HepG2 (cell line): ENCODE results near the gene ADARB2. TPM values are rescaled to one million over a fixed set of nuclear protein-coding genes. Genes with fewer than 3 reads are reported as not detected.

Source experiments
- ATAC-seq: fragments of 200-7000 bp; cut with Tn5 transposase; 3 replicates; pipeline ENCODE4 v1.9.1; 2020; ENCODE audit warnings: mild to moderate bottlenecking, moderate library complexity
- BruUV-seq: library from RNA; stranded (reverse); fragments of 400-500 nt; replicated peaks from 2 replicates; lab custom pipeline; 2021; lab: Mats Ljungman, UMichigan
- CTCF ChIA-PET: fragments of 300-600 bp; formaldehyde crosslinking; extraction: SDS; loops from one replicate; lab custom pipeline; 2021; ENCODE audit warnings: low total read pairs, inconsistent platforms, low intra/inter-chr PET ratio; lab: Yijun Ruan, JAX
- POLR2A ChIA-PET: fragments of 350-600 bp; sonication (Branson Sonifier 250); formaldehyde crosslinking; loops from one replicate; lab custom pipeline; 2020; ENCODE audit warnings: antibody characterized with exemption, inconsistent platforms; lab: Yijun Ruan, JAX
- DNase-seq: peaks from one replicate; pipeline ENCODE4 v3.0.0-alpha.2; 2015; ENCODE audit warnings: low spot score
- FAIRE-seq: peaks from 3 replicates; lab custom pipeline; 2011; peaks lifted over from hg19 to GRCh38; lab: Jason Lieb, UNC
- H2AFZ ChIP-seq: one replicate; pipeline ENCODE4 v1.6.1; 2011; ENCODE audit warnings: low read length, inconsistent platforms
- H3K27ac ChIP-seq: fragments of 300-600 bp; 3 replicates; pipeline ENCODE4 v1.8.0; 2011; ENCODE audit warnings: mixed run types, mild to moderate bottlenecking, mixed read lengths, low read length, inconsistent platforms; ENCODE audit not compliant: insufficient read depth; ENCODE audit errors: extremely low read length
- H3K27me3 ChIP-seq, 2 experiments: fragments of 200-600 bp in 1 of 2; 2 replicates in 1 of 2; 3 replicates in 1 of 2; pipeline versions ENCODE4 v1.6.0 to v1.8.0; 2011; ENCODE audit warnings: low read length in 2 of 2, mild to moderate bottlenecking in 2 of 2, moderate library complexity in 2 of 2, inconsistent platforms in 1 of 2; ENCODE audit not compliant: insufficient read depth in 2 of 2, control insufficient read depth in 1 of 2
- H3K36me3 ChIP-seq, 2 experiments: fragments of 200-600 bp in 1 of 2; replicated peaks in 1 of 2; 2 replicates in 1 of 2; 3 replicates in 1 of 2; pipeline versions ENCODE4 v1.5.1 to v1.8.0; 2011; ENCODE audit warnings: low read length in 2 of 2, inconsistent platforms in 1 of 2; ENCODE audit not compliant: insufficient read depth in 2 of 2, control insufficient read depth in 1 of 2
- H3K4me1 ChIP-seq: 2 replicates; pipeline ENCODE4 v1.5.1; 2012; ENCODE audit warnings: low read length, inconsistent platforms; ENCODE audit not compliant: insufficient read depth
- H3K4me2 ChIP-seq: 2 replicates; pipeline ENCODE4 v1.6.0; 2011; ENCODE audit warnings: low read depth, low read length, inconsistent platforms
- H3K4me3 ChIP-seq, 3 experiments: fragments of 200-600 bp in 1 of 3; sonication (generic), shearing (Covaris generic) in 1 of 3; replicated peaks in 1 of 3; 2 replicates each; pipeline ENCODE4 v1.5.1; 2011 to 2016; ENCODE audit warnings: low read length in 3 of 3, inconsistent platforms in 2 of 3, low read depth in 2 of 3, mild to moderate bottlenecking in 2 of 3, control low read depth in 1 of 3, mixed read lengths in 1 of 3; ENCODE audit not compliant: insufficient read depth in 1 of 3
- H3K79me2 ChIP-seq: one replicate; pipeline ENCODE4 v1.6.1; 2011; ENCODE audit warnings: low read length, inconsistent platforms; ENCODE audit not compliant: insufficient read depth
- H3K9ac ChIP-seq: 2 replicates; pipeline ENCODE4 v1.6.0; 2011; ENCODE audit warnings: mild to moderate bottlenecking, low read depth, low read length, inconsistent platforms; ENCODE audit not compliant: insufficient read depth
- H3K9me3 ChIP-seq: 2 replicates; pipeline ENCODE4 v1.5.1; 2012; ENCODE audit warnings: mild to moderate bottlenecking, low read length
- H4K20me1 ChIP-seq: 2 replicates; pipeline ENCODE4 v1.6.0; 2011; ENCODE audit warnings: inconsistent platforms, mild to moderate bottlenecking, low read length, moderate library complexity; ENCODE audit not compliant: insufficient read depth
- GABPB1 ChIP-seq: IDR thresholded peaks from 2 replicates; pipeline ENCODE4 v1.6.1; 2016; ENCODE audit warnings: mild to moderate bottlenecking, missing genetic modification reagents, moderate library complexity, missing compliant biosample characterization
- HOXA3 ChIP-seq: sonication (generic); formaldehyde crosslinking; IDR thresholded peaks from 2 replicates; pipeline ENCODE4 v1.5.0; 2020; ENCODE audit warnings: missing genetic modification reagents
- TRIM24 ChIP-seq: sonication (generic); formaldehyde crosslinking; IDR thresholded peaks from 2 replicates; pipeline ENCODE4 v1.8.0; 2022; ENCODE audit warnings: mild to moderate bottlenecking, missing genetic modification reagents
- ZBTB8A ChIP-seq: sonication (generic); formaldehyde crosslinking; IDR thresholded peaks from 2 replicates; pipeline ENCODE4 v1.4.0; 2020; ENCODE audit warnings: mild to moderate bottlenecking, low read depth, missing genetic modification reagents, borderline replicate concordance
- ZNF781 ChIP-seq: sonication (generic); formaldehyde crosslinking; IDR thresholded peaks from 2 replicates; pipeline ENCODE4 v1.5.1; 2020; ENCODE audit warnings: borderline replicate concordance, mild to moderate bottlenecking, missing genetic modification reagents; ENCODE audit errors: not compliant biosample characterization
- WGBS: methylation state at CpG from one replicate; pipeline ENCODE4 v1.1.6; 2017; ENCODE audit warnings: low lambda C conversion rate; 5-methylcytosine and 5-hydroxymethylcytosine counted together
- in situ Hi-C: cut with HindIII; loops from 2 replicates; pipeline ENCODE4 v1.10.0; 2017; ENCODE audit warnings: low pct_unique_long_range_greater_than_20kb; ENCODE audit not compliant: extremely low pct_ligation_motif_present
- intact Hi-C: fragments of 100-400 bp; cut with micrococcal nuclease; formaldehyde crosslinking; loops from one replicate; pipeline ENCODE4 v1.10.0; 2022; ENCODE audit not compliant: unreplicated experiment
- polyA plus RNA-seq, 8 experiments: library from polyadenylated mRNA; depleted of rRNA in 3 of 8; stranded (reverse) in 7 of 8; unstranded in 1 of 8; fragments of >200 nt; fragmentation: Illumina TruSeq in 4 of 8; extraction: Trizol in 4 of 8; gene quantifications; 2 replicates each; pipeline versions ENCODE4 v1.2.1 to v1.2.3, GENCODE V29; 2011 to 2016; ENCODE audit warnings: low read depth in 4 of 8, missing spikeins in 1 of 8, mixed read lengths in 1 of 8; ENCODE audit not compliant: insufficient read depth in 1 of 8
- total RNA-seq, 5 experiments: library from RNA; depleted of rRNA; stranded (reverse); fragments of >200 nt; fragmentation: Illumina TruSeq; extraction: Trizol; gene quantifications; 2 replicates each; pipeline ENCODE4 v1.2.3, GENCODE V29; 2016; ENCODE audit warnings: low read depth in 1 of 5

ADARB2 gene
- total and polyA plus RNA-seq, 2 of the 13 experiments (the other 11 are each of a cell fraction or from before 2014, with no cell fraction given) = not detected

GRCh38 chr10:1361411-1362105 lies 375.8 kb downstream of the ADARB2 start:
- POLR2A ChIA-PET = no interaction called here
- Histone ChIP-seq H3K27me3 (peaks cover 0 to 30% of the 10 kb centered on the region in 2 experiments; a peak in 3 of 5 replicates), H3K79me2 (no peaks in the 10 kb centered on the region), H3K36me3 (no peaks in the 10 kb centered on the region), H3K4me2 (no peak overlapping the region), H2AFZ (no peak overlapping the region), H4K20me1 (no peaks in the 10 kb centered on the region), H3K4me3 (no peak overlapping the region), H3K4me1 (no peaks in the 10 kb centered on the region), H3K27ac (no peak overlapping the region), H3K9me3 (no peaks in the 10 kb centered on the region), H3K9ac (no peak overlapping the region)
- no peak for DNase-seq
- no peak for ATAC-seq
- TF ChIP-seq HOXA3 (CRISPR knock-in tag) = no peak
- CTCF ChIA-PET = no interaction called here
- BruUV-seq = no TSS peak
- intact Hi-C loops (no loop called here), in situ Hi-C loops (no loop called here)
- WGBS = 43% methylated on average over 13 of the region's 13 CpGs
- FAIRE-seq = no peak

- DNase-seq (no peak), ATAC-seq (no peak), FAIRE-seq (no peak)
- BruUV-seq = no TSS peak
- H3K9ac ChIP-seq = no peak overlapping the region
- no peak for TF ChIP-seq ZNF781 (CRISPR knock-in tag)
- TF ChIP-seq GABPB1 (CRISPR knock-in tag) = no peak
- no peak for TF ChIP-seq TRIM24
- no peak for TF ChIP-seq ZBTB8A (CRISPR knock-in tag)
- no peak overlapping the region for H3K4me2 ChIP-seq
- in situ Hi-C loops = no loop called here
- no peaks in the 10 kb centered on the region for H3K36me3 ChIP-seq
- intact Hi-C loops = no loop called here
- ChIA-PET POLR2A (no interaction called here), CTCF (no interaction called here)
- H3K79me2 ChIP-seq = no peaks in the 10 kb centered on the region
- H3K4me3 ChIP-seq = no peak overlapping the region
- H2AFZ ChIP-seq = no peak overlapping the region
- H3K4me1 ChIP-seq = no peaks in the 10 kb centered on the region
- H4K20me1 ChIP-seq = no peaks in the 10 kb centered on the region
- no peaks in the 10 kb centered on the region for H3K9me3 ChIP-seq
- no peak overlapping the region for H3K27ac ChIP-seq
- peaks cover 0 to 37% of the 10 kb centered on the region in 2 experiments; a peak in 3 of 5 replicates for H3K27me3 ChIP-seq
- 40% methylated on average over 17 of the region's 20 CpGs for WGBS
Observed at GRCh38 chr10:1360558-1361164, 376.7 kb downstream of the ADARB2 start.
